GM12878 (cell line): Measurements from ENCODE around the gene OR51F2. TPM values are rescaled to one million over a fixed set of nuclear protein-coding genes. Genes with fewer than 3 reads are reported as not detected.

Source experiments
- ATAC-seq: fragments of 200-7000 bp; cut with Tn5 transposase; 3 replicates; pipeline ENCODE4 v1.9.1; 2020; ENCODE audit warnings: mild to moderate bottlenecking, moderate library complexity
- Bru-seq: library from RNA; stranded (reverse); fragments of 400-500 nt; gene quantifications from one replicate; lab custom pipeline; 2021; lab: Mats Ljungman, UMichigan
- BruChase-seq, 2 experiments: library from RNA; stranded (reverse); fragments of 400-500 nt; gene quantifications; one replicate each; lab custom pipeline; 2021; lab: Mats Ljungman, UMichigan
- BruUV-seq: library from RNA; stranded (reverse); fragments of 400-500 nt; replicated peaks from 2 replicates; lab custom pipeline; 2021; lab: Mats Ljungman, UMichigan
- CTCF ChIA-PET: fragments of 300-600 bp; sonication (Branson Sonifier 250); formaldehyde crosslinking; extraction: SDS; loops from one replicate; lab custom pipeline; 2021; ENCODE audit warnings: inconsistent platforms; lab: Yijun Ruan, JAX
- POLR2A ChIA-PET: fragments of 350-600 bp; formaldehyde crosslinking; extraction: SDS; loops from one replicate; lab custom pipeline; 2021; ENCODE audit warnings: inconsistent platforms; lab: Charles Lee
- RAD21 ChIA-PET: fragments of 300-600 bp; sonication (Branson Sonifier 250); formaldehyde crosslinking; loops from one replicate; lab custom pipeline; 2023; ENCODE audit warnings: antibody characterized with exemption; ENCODE audit not compliant: unreplicated experiment; lab: Charles Lee
- SMC1A ChIA-PET: fragments of 300-600 bp; sonication (Branson Sonifier 250); formaldehyde crosslinking; loops from one replicate; lab custom pipeline; 2023; ENCODE audit not compliant: unreplicated experiment, uncharacterized antibody; lab: Charles Lee
- DNase-seq: peaks from one replicate; pipeline ENCODE4 v3.0.0-alpha.2; 2011; ENCODE audit warnings: low read depth, low spot score
- FAIRE-seq: peaks from 3 replicates; lab custom pipeline; 2011; peaks lifted over from hg19 to GRCh38; lab: Jason Lieb, UNC
- H2AFZ ChIP-seq: 2 replicates; pipeline ENCODE4 v1.6.0; 2011; ENCODE audit warnings: low read depth, low read length, control low read depth; ENCODE audit not compliant: control insufficient read depth
- H3K27ac ChIP-seq: 2 replicates; pipeline ENCODE4 v1.5.1; 2011; ENCODE audit warnings: control low read depth; ENCODE audit not compliant: control insufficient read depth, insufficient read depth
- H3K27me3 ChIP-seq, 2 experiments: replicated peaks in 1 of 2; 2 replicates each; pipeline versions ENCODE4 v1.6.0 to v1.6.1; 2011; ENCODE audit warnings: low read length in 1 of 2; ENCODE audit not compliant: control insufficient read depth in 2 of 2, insufficient read depth in 2 of 2
- H3K36me3 ChIP-seq, 2 experiments: 2 replicates each; pipeline ENCODE4 v1.5.1; 2011; ENCODE audit warnings: low read length in 1 of 2; ENCODE audit not compliant: control insufficient read depth in 2 of 2, insufficient read depth in 2 of 2
- H3K4me1 ChIP-seq: 2 replicates; pipeline ENCODE4 v1.6.1; 2011; ENCODE audit warnings: mild to moderate bottlenecking, low read length, moderate library complexity, mixed read lengths; ENCODE audit not compliant: control insufficient read depth, insufficient read depth
- H3K4me2 ChIP-seq: 2 replicates; pipeline ENCODE4 v1.6.0; 2011; ENCODE audit warnings: control low read depth; ENCODE audit not compliant: control insufficient read depth, insufficient read depth
- H3K4me3 ChIP-seq: fragments of 200-600 bp; sonication (generic); 2 replicates; pipeline ENCODE4 v1.5.1; 2016
- H3K79me2 ChIP-seq: 2 replicates; pipeline ENCODE4 v1.6.0; 2011; ENCODE audit warnings: low read length; ENCODE audit not compliant: control insufficient read depth, insufficient read depth
- H3K9ac ChIP-seq: 2 replicates; pipeline ENCODE4 v1.8.0; 2011; ENCODE audit warnings: low read length, control low read depth, mixed read lengths; ENCODE audit not compliant: control insufficient read depth, insufficient read depth
- H3K9me3 ChIP-seq: replicated peaks from 3 replicates; pipeline ENCODE4 v1.5.1; 2011; ENCODE audit warnings: mild to moderate bottlenecking, low read length; ENCODE audit not compliant: control insufficient read depth, insufficient read depth
- H4K20me1 ChIP-seq: 2 replicates; pipeline ENCODE4 v1.6.0; 2011; ENCODE audit not compliant: control insufficient read depth, insufficient read depth
- ATF2 ChIP-seq: IDR thresholded peaks from 2 replicates; pipeline ENCODE4 v1.6.1; 2012; ENCODE audit warnings: low read length, inconsistent platforms
- CHD2 ChIP-seq: IDR thresholded peaks from 2 replicates; pipeline ENCODE4 v1.6.1; 2011; ENCODE audit warnings: low read depth, low read length, improper control_type of control experiment, borderline replicate concordance
- CREB1 ChIP-seq: IDR thresholded peaks from 2 replicates; pipeline ENCODE4 v1.6.1; 2012; ENCODE audit warnings: low read depth, mild to moderate bottlenecking, inconsistent platforms
- ETV6 ChIP-seq, 2 experiments: fragments of 450-650 bp in 1 of 2; IDR thresholded peaks in 1 of 2; conservative IDR thresholded peaks in 1 of 2; 2 replicates each; pipeline ENCODE4 v1.6.1; 2014; ENCODE audit warnings: antibody characterized with exemption in 1 of 2, borderline replicate concordance in 1 of 2, low read depth in 1 of 2, mild to moderate bottlenecking in 1 of 2, moderate library complexity in 1 of 2
- HDAC6 ChIP-seq: fragments of 200-600 bp; sonication (generic); IDR thresholded peaks from one replicate; pipeline ENCODE4 v1.8.0; 2017; ENCODE audit warnings: antibody characterized with exemption; ENCODE audit not compliant: unreplicated experiment
- IRF3 ChIP-seq: fragments of 450-650 bp; IDR thresholded peaks from 2 replicates; pipeline ENCODE4 v1.6.1; 2014; ENCODE audit warnings: mild to moderate bottlenecking
- JUNB ChIP-seq: IDR thresholded peaks from 2 replicates; pipeline ENCODE4 v1.6.1; 2016; ENCODE audit warnings: antibody characterized with exemption, mild to moderate bottlenecking
- KDM1A ChIP-seq: fragments of 200-600 bp; sonication (generic); IDR thresholded peaks from 2 replicates; pipeline ENCODE4 v1.6.1; 2016; ENCODE audit warnings: borderline replicate concordance
- PKNOX1 ChIP-seq: fragments of 450-650 bp; IDR thresholded peaks from 2 replicates; pipeline ENCODE4 v1.6.1; 2016; ENCODE audit warnings: mild to moderate bottlenecking
- SIX5 ChIP-seq: IDR thresholded peaks from 2 replicates; pipeline ENCODE4 v1.6.1; 2011; ENCODE audit warnings: mild to moderate bottlenecking, low read depth, low read length, moderate library complexity; ENCODE audit not compliant: severe bottlenecking
- SUZ12 ChIP-seq: fragments of 200-600 bp; sonication (generic); IDR thresholded peaks from one replicate; pipeline ENCODE4 v1.6.1; 2018; ENCODE audit warnings: antibody characterized with exemption, mild to moderate bottlenecking; ENCODE audit not compliant: unreplicated experiment
- ZNF384 ChIP-seq: IDR thresholded peaks from 2 replicates; pipeline ENCODE4 v1.6.1; 2012; ENCODE audit warnings: low read depth, mild to moderate bottlenecking, low read length, improper control_type of control experiment, borderline replicate concordance
- WGBS: methylation state at CpG from one replicate; pipeline ENCODE4 v1.1.6; 2016; ENCODE audit warnings: low lambda C conversion rate; ENCODE audit not compliant: insufficient replicate concordance, insufficient coverage; ENCODE audit errors: missing lambda C conversion rate; 5-methylcytosine and 5-hydroxymethylcytosine counted together
- in situ Hi-C: fragments of 300-500 bp; cut with MboI; formaldehyde crosslinking; loops from 9 replicates; pipeline ENCODE4 v1.14.3; 2018; ENCODE audit warnings: mixed read lengths
- intact Hi-C: fragments of 100-400 bp; cut with micrococcal nuclease; formaldehyde crosslinking; loops from one replicate; pipeline ENCODE4 v1.14.2; 2022; ENCODE audit not compliant: unreplicated experiment
- long read RNA-seq, 2 experiments: library from polyadenylated mRNA; unstranded; transcript quantifications; one replicate each; pipeline ENCODE4 v2.0.0, GENCODE V29; 2019 to 2020
- polyA minus RNA-seq, 3 experiments: library from RNA; depleted of rRNA, polyadenylated mRNA; stranded (reverse); fragments of >200 nt; gene quantifications; 2 replicates each; pipeline ENCODE4 v1.2.3, GENCODE V29; 2011
- polyA plus RNA-seq, 11 experiments: library from polyadenylated mRNA; depleted of rRNA in 4 of 11; unstranded in 6 of 11; stranded (reverse) in 5 of 11; fragments of >200 nt; fragmentation: Nextera tagmentation in 4 of 11; fragmentation: Illumina TruSeq in 1 of 11; extraction: Ambion mirVana in 4 of 11; extraction: Trizol in 1 of 11; gene quantifications; 1 replicate in 1 of 11; 2 replicates in 10 of 11; pipeline versions ENCODE4 v1.2.1 to v1.2.3, GENCODE V29; 2011 to 2016; ENCODE audit warnings: inconsistent platforms in 2 of 11, missing spikeins in 2 of 11, low read depth in 1 of 11
- total RNA-seq, 4 experiments: library from RNA; depleted of rRNA in 3 of 4; stranded (reverse); fragments of >200 nt in 3 of 4; fragmentation: Illumina TruSeq in 1 of 4; extraction: Trizol in 1 of 4; gene quantifications; 2 replicates each; pipeline versions ENCODE4 v1.2.1 to v1.2.3, GENCODE V29; 2013 to 2021

The OR51F2 gene
- not detected in 2 replicates for total RNA-seq (2013; cell fraction: nucleolus; rRNA removed)
- total RNA-seq (2014; rRNA removed) (not detected in 2 replicates), total RNA-seq (2014; rRNA removed; fragmentation: Illumina TruSeq; extraction: Trizol) (not detected in 2 replicates), total RNA-seq (2021) (not detected in 2 replicates), polyA plus RNA-seq (2011; rRNA removed) (not detected in 2 replicates), polyA plus RNA-seq (2014; fragmentation: Illumina TruSeq; extraction: Trizol) (not detected in 2 replicates), polyA plus RNA-seq (2014; fragmentation: Nextera tagmentation; extraction: Ambion mirVana) (not detected), polyA plus RNA-seq (2014; rRNA removed) (not detected in 2 replicates), polyA plus RNA-seq (2016; fragmentation: Nextera tagmentation; extraction: Ambion mirVana) (not detected), polyA minus RNA-seq (2011; rRNA and poly(A)+ RNA removed) (not detected in 2 replicates), Bru-seq, nascent RNA (not detected), BruChase-seq, experiment 1, labeled RNA remaining after a 6-hour chase (not detected), BruChase-seq, experiment 2, labeled RNA remaining after a 2-hour chase (not detected)
- polyA plus RNA-seq (2011; ENCODE audit: low read depth): not detected
- polyA plus RNA-seq (2011; cell fraction: cytosol; rRNA removed): not detected in 2 replicates
- not detected in 2 replicates for polyA plus RNA-seq (2011; cell fraction: nucleus; rRNA removed)
- not detected in 2 replicates for polyA plus RNA-seq (2012)
- not detected in 2 replicates for polyA minus RNA-seq (2011; cell fraction: cytosol; rRNA and poly(A)+ RNA removed)
- polyA minus RNA-seq (2011; cell fraction: nucleus; rRNA and poly(A)+ RNA removed): not detected in 2 replicates
- long read RNA-seq, experiment 1: 0 reads
- long read RNA-seq, experiment 2: 0 reads

DNA sequence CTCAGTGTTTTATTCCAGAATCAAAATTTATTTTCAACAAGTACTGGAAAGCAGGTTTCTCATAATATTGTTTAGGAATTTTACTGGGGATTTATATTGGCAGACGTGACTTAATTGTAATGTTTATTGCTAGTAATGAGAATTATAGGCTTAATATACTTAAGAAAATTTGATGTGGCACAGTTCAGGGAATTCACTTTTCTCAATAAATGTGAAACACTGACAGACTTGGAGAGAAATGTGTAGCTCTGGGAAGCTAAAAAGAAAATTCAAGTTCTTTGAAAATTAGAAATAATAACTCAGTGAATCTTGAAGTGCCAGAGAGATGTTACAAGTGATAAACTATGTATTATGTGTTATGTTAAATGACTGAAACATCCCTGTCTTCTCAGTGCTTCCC, at the start of gene OR51F2:
Gene OR51F2 (plus strand): TSS at position 301 of the 400 bp plus-strand sequence. CDS start 101 bp downstream, outside the sequence.
- ChIA-PET RAD21 (no interaction called here), SMC1A (no interaction called here)
- Histone ChIP-seq H3K79me2 (no peaks in the 10 kb centered on the region), H4K20me1 (no peaks in the 10 kb centered on the region), H3K4me2 (no peak within 1 kb of the TSS), H3K4me3 (no peak within 1 kb of the TSS), H3K4me1 (no peaks in the 10 kb centered on the region), H2AFZ (no peak within 1 kb of the TSS), H3K27me3 (no peaks in the 10 kb centered on the region)
- 37% methylated on average over 1 of the region's 1 CpG for WGBS
- no peak for DNase-seq
- TF ChIP-seq SUZ12 (no peak), KDM1A (no peak), ATF2 (no peak), CREB1 (no peak), JUNB (no peak), SIX5 (no peak), IRF3 (no peak), PKNOX1 (no peak), HDAC6 (no peak), ETV6 (conservative IDR thresholded peaks at IDR 0.05 in 1 of 2, IDR thresholded peaks at IDR 0.05 in 1 of 2; ENCODE audit: borderline replicate concordance in 1 of 2, low read depth in 1 of 2) (no peak), ZNF384 (no peak), CHD2 (no peak)
- TF ChIP-seq, all 136 proteins: peak for 0
- H3K36me3 ChIP-seq: no peaks in the 10 kb centered on the region
- intact Hi-C loops (no loop called here), in situ Hi-C loops (no loop called here)
- no peak for FAIRE-seq
- ChIA-PET CTCF (interaction anchor here (0.6 kb wide), 1 partner anchor 525 kb away, joined by 3 read pairs; no protein-coding TSS in a partner anchor), POLR2A (no interaction called here)
- no TSS peak for BruUV-seq
- H3K9ac ChIP-seq: no peak within 1 kb of the TSS
- no peak for ATAC-seq
- H3K27ac ChIP-seq: no peak within 1 kb of the TSS
- no peaks in the 10 kb centered on the region for H3K9me3 ChIP-seq
